ENCODE results near the gene SDF2.

The SDF2 gene

GRCh38 chr17:28661635-28662526, at the start of gene SDF2, which contains the start of gene SUPT6H:
Gene SDF2, minus strand, starts transcription at chr17:28661906. Its CDS starts 30 bp downstream, at chr17:28661876.
Gene SUPT6H, plus strand, starts transcription at chr17:28662205. Its CDS starts 11,197 bp downstream, at chr17:28673402.
- peak; percentile 87 to 91 for DNase-seq (ENCODE audit: low read depth in 2 of 2)

GRCh38 chr17:28710861-28711722, 49.4 kb upstream of the SDF2 start:
- DNase-seq (ENCODE audit: low read depth in 2 of 2), result peak; percentile 74 to 75

- DNase-seq (ENCODE audit: low read depth in 2 of 2), result no peak
These were observed 45.6 kb upstream of the SDF2 start for GRCh38 chr17:28707339-28707720.

- no peak for DNase-seq (ENCODE audit: low read depth in 2 of 2)
These were observed 45.0 kb upstream of the SDF2 start for GRCh38 chr17:28706471-28707338.

GRCh38 chr17:28705728-28706334, 44.1 kb upstream of the SDF2 start:
- no peak for DNase-seq (ENCODE audit: low read depth in 2 of 2)

- DNase-seq (ENCODE audit: low read depth in 2 of 2), result no peak
These were observed 43.5 kb upstream of the SDF2 start for GRCh38 chr17:28705074-28705659.

GRCh38 chr17:28704219-28704858, 42.6 kb upstream of the SDF2 start:
- DNase-seq (ENCODE audit: low read depth in 2 of 2), result no peak

- DNase-seq (ENCODE audit: low read depth in 2 of 2), result no peak
These were observed 42.0 kb upstream of the SDF2 start for GRCh38 chr17:28703552-28704218.

- no peak for DNase-seq (ENCODE audit: low read depth in 2 of 2)
These were observed 41.0 kb upstream of the SDF2 start for GRCh38 chr17:28702752-28703150.

GRCh38 chr17:28702026-28702751, 40.5 kb upstream of the SDF2 start:
- DNase-seq (ENCODE audit: low read depth in 2 of 2), result no peak

GRCh38 chr17:28700830-28701492, 39.3 kb upstream of the SDF2 start:
- DNase-seq (ENCODE audit: low read depth in 2 of 2), result no peak

GRCh38 chr17:28700278-28700677, 38.6 kb upstream of the SDF2 start:
- DNase-seq (ENCODE audit: low read depth in 2 of 2), result no peak

GRCh38 chr17:28698253-28698941, 36.7 kb upstream of the SDF2 start:
- no peak for DNase-seq (ENCODE audit: low read depth in 2 of 2)

GRCh38 chr17:28693869-28694268, 32.2 kb upstream of the SDF2 start:
- no peak for DNase-seq (ENCODE audit: low read depth in 2 of 2)

GRCh38 chr17:28689011-28689410, 27.3 kb upstream of the SDF2 start:
- no peak for DNase-seq (ENCODE audit: low read depth in 2 of 2)

- no peak for DNase-seq (ENCODE audit: low read depth in 2 of 2)
These were observed 26.8 kb upstream of the SDF2 start for GRCh38 chr17:28688481-28688880.

- DNase-seq (ENCODE audit: low read depth in 2 of 2), result no peak
These were observed 24.6 kb upstream of the SDF2 start for GRCh38 chr17:28686296-28686695.

GRCh38 chr17:28685366-28685765, 23.7 kb upstream of the SDF2 start:
- no peak for DNase-seq (ENCODE audit: low read depth in 2 of 2)
